NCI-H82 treated with DMSO at 0.1 percent for 48 hours (cell line): ENCODE data around the gene MEGF8.

Experiments used
- DNase-seq: peaks from one replicate; lab custom pipeline; 2025; ENCODE audit not compliant: unreplicated experiment; lab: John Stamatoyannopoulos, UW

The MEGF8 gene

DNA sequence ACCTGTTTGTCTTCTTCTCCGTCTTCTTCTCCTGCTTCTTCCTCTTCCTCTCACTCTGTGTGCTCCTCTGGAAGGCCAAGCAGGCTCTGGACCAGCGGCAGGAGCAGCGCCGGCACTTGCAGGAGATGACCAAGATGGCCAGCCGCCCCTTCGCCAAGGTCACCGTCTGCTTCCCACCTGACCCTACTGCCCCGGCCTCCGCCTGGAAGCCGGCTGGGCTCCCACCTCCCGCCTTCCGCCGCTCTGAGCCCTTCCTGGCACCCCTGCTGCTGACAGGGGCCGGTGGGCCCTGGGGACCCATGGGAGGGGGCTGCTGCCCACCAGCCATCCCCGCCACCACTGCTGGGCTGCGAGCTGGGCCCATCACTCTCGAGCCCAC is 50.7 kb downstream of the MEGF8 start:
- no peak for DNase-seq

GRCh38 chr19:42378225-42379215 is 53.1 kb downstream of the MEGF8 start:
- no peak for DNase-seq

DNA sequence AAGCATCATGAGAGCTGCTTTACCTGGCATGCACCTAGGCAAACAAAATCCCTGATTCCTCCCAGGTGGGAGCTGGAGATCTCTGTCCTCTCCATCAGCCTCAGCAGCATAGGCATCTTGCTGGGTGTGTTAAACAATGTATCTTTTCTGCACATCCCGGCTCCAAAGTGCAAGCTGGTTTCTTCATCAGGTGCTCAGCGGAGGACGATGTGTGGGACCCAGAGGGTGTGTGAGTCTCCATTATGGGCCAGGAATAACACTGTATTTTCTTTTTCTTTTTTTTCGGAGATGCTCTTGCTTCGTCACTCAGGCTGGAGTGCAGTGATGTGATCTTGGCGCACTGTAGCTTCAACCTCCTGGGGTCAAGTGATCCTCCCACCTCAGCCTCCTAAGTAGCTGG is 54.7 kb downstream of the MEGF8 start:
- DNase-seq: no peak

DNA sequence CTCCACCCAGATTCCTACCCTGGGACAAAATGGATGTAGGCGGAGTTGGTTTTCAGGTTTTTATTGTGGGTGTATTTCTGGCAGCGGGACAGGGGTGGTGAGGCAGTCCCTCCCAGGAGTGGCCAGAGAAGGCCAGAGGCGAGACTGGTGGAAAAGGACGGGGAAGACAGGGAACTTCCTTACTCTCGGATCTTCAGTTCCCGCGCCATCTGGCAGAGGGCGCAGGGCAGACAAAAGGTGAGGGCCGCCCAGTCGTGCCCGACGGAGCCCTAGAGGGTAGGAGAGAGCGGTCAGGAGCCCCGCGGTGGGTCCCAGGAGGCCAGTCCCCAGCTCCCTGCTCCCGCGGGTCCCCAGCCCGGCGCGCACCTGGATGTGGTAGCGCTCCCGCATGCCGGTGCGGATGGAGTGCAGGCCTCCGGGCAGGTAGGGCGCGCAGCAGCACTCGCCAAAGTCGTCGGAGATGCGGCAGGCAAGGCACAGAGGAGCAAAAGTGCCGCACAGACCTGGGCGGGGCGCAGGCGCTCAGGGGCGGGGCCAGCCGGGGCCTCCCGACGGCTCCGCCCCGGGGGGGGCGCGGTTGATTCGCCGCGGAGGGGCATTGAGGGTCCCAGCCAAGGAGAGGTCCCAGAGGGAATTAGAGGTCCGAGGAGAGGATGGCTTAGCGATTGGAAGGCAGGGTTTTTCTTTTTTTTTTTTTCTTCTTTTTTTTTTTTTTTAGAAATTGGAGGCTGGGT is 61.7 kb downstream of the MEGF8 start:
- peak; percentile 64 for DNase-seq

DNA sequence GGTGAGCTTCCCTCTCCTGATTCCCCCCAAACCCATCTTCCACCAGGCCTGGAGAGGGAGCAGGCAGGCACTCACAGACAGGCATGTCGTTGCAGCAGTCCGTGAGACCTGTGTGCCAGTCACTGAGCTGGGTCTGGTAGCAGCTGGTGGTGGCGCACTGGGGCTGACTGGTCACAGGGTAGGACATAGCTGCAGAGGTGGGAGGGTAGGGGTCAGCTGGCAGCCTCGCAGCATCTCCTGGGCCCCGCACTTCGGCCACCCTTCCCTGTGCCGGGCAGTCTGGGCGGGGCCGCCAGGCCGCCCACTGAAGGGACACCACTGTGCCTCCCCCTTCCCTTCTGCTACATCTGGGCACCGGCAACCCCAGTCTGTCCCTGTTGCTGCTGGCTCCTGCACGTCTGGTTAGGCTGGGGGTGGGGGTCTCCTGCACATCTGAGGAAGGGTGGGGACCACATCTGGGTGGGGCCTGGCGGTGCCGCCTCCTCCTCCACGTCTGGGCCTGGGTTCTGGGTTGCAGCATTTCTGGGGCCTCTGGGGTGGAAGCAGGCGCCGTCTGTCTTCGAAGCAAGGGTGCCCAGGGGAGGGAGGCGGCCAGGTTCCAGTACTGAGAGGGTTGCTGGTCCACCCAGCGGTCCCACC is 63.5 kb downstream of the MEGF8 start:
- DNase-seq: no peak

GRCh38 chr19:42389899-42390298 is 64.5 kb downstream of the MEGF8 start, which contains the start of gene CNFN:
TSS of gene CNFN (minus strand) at chr19:42390297. CDS start at chr19:42389037, 1,260 bp downstream.
- no peak for DNase-seq

- DNase-seq: no peak
Observed at GRCh38 chr19:42392165-42392564, 66.7 kb downstream of the MEGF8 start.

DNA sequence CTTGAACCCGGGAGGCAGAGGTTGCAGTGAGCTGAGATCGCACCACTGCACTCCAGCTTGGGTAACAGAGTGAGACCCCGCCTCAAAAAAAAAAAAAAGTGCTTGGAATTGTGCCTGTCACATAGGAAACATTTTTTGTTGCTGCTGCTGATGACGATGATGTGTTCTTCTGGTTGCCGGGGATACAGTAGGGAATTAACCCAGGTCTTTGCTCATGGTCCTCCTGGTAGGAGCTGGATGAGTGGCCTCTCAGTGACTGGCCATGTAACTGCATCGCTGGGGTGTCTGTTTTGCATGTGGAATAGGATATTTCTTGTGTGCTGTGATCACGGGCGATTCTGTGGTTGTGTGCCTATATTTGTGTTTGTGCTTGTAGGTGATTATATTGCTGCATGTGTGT is 69.3 kb downstream of the MEGF8 start:
- no peak for DNase-seq

GRCh38 chr19:42396381-42397262 is 71.2 kb downstream of the MEGF8 start:
- peak; percentile 96 for DNase-seq

DNA sequence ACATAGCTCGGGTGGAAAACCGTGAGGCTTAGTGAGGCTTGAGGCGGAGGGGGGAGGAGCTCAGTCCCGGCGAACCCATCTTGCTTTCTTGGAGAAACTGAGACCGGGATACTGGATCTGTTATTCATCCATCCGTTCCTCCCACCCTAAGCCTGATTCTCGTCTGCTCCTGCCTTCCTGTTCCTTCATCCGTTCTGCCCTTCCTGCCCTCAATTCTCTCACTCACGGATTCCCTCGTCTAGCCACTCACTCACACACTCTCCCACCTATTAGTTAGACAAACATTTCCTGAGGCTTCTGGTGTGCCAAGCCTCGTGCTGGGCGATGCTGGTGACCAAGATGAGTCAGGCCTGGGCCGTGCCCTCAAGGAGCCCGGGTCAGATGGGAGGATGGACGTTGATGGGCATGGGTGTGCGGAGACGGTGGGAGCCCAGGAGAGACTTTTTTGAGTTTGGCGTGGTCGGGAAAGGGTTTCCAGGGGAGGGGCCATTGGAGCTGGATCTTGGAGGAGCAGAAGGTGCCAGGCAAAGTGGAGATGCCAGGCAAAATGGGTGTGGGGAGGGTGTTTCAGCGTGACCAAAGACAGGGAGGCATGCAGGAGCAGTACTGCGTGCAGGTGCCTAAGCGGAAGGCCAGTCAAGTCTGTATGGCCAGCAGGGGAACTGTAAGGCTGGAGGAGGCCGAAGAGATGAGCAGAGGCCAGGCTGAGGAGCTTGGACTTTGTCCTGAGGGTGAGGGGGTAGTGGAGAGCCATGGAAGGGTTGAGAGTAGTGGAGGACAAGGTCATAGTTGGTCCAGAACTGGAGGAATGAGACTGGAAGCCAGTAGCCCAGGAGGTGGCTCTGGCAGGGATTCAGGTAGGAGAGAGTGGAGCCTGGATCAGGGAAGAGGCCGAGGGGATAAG is 72.1 kb downstream of the MEGF8 start:
- no peak for DNase-seq

GRCh38 chr19:42400404-42400803 is 75.0 kb downstream of the MEGF8 start:
- DNase-seq: no peak

GRCh38 chr19:42401365-42402303 is 76.2 kb downstream of the MEGF8 start:
- DNase-seq: peak; percentile 67

DNA sequence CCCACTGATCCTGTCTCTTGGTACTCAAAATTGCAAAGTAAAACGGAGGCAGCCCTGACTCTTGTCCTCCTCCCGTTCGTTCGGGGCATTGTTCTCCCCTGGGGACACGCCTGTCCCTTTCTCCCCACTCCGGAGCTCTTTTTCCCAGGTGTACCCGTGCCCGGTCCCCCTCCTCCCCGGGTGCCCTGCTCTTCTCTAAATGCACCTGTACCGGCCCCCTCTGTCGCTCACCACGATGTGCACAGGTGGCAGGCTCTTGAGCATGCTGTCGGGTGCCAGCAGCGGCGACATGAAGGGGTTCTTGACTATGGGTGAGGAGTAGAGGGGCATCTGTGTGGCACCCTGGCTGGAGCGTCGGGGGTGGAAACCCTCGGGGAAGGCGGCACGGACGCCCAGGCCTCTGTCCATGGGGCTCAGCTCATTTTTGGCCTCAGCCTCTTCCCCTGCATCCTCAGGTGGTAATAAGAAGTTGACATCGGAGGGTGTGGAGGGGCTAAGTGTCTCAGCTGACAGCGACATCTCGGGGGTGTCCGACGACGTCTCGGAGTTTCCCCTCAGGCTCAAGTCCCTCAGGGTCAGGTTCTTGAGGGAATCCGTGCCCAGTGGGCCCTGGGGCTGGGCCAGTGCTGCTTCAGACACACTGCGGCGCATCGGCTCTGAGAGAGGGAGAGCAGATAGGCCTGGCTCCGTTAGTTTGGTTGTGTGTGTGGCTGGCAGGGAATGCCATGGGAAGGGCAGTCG is 77.1 kb downstream of the MEGF8 start:
- no peak for DNase-seq

DNA sequence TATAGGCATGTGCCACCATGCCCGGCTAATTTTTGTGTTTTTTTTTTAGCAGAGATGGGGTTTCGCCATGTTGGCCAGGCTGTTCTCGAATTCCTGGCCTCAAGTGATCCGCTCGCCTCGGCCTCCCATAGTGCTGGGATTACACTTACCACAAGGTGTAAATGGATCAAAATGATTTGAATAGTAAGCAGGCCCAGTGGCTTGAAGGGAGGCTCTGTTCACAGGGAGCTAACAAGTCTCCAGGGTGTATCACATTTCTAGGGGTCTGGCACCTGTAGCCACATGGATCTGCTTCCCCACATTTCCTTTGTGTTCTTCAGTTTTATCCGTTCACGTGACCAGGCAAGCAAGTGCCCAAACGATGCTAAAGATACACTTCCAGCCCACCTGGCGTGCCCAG is 78.2 kb downstream of the MEGF8 start:
- DNase-seq: no peak

DNA sequence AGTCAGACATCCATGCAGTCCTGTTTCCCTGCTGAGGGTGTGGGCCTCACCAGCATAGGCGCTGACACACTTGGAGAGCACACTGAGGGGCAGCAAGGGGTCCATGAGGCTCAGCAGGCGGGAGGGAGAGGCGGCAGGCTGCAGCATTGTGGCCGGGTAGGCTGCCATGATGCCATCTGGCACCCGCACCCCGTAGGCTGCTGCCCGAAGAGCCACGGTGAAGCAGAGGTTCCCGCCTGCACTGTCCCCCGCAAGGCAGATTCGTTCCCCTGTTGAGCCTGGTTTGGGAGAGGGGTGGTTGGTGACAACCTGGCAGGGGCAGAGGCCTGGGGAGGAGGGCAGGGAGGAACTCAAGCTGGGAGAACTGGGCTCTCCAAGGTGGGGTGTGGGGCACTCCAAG is 80.7 kb downstream of the MEGF8 start:
- no peak for DNase-seq

GRCh38 chr19:42407085-42407815 is 81.8 kb downstream of the MEGF8 start:
- no peak for DNase-seq

DNA sequence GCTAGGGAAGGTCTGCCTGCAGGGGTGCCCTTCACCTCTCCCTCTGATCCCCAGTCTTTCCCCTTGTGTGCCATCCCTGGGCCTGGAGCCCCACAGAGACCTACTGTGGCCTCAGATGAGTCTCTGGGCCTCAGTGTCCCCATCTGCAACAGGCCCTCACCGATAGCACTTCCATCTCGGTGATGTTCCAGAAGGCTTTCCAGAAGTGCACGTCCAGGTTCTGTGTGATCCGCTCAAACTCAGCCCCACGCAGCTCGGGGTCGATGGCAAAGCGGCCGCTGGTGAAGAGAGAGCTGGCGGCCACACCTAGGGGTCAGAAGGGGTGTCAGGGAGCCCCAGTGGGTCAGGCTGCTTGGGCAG is 82.4 kb downstream of the MEGF8 start:
- no peak for DNase-seq
